Neural progenitor cell (in vitro differentiated cells): ENCODE results near the gene YKT6. TPM values are rescaled to one million over a fixed set of nuclear protein-coding genes. Genes with fewer than 3 reads are reported as not detected.
A peak's percentile ranks its signal among the peaks of the same experiment; 100 is the strongest.

Source experiments
- DNase-seq: peaks from one replicate; pipeline ENCODE4 v3.0.0-alpha.2; 2016; ENCODE audit warnings: low spot score
- H2AFZ ChIP-seq: fragments of 200-600 bp; sonication (generic); replicated peaks from 2 replicates; pipeline ENCODE4 v1.6.1; 2016; ENCODE audit warnings: antibody characterized with exemption
- H3F3A ChIP-seq: fragments of 200-600 bp; sonication (generic); 2 replicates; pipeline ENCODE4 v1.6.1; 2016; ENCODE audit warnings: antibody characterized with exemption, low read depth
- H3K27ac ChIP-seq: fragments of 200-600 bp; sonication (generic); 2 replicates; pipeline ENCODE4 v1.5.1; 2016; ENCODE audit warnings: mild to moderate bottlenecking
- H3K27me3 ChIP-seq: fragments of 200-600 bp; sonication (generic); 2 replicates; pipeline ENCODE4 v1.6.1; 2016; ENCODE audit warnings: mild to moderate bottlenecking, moderate library complexity
- H3K36me3 ChIP-seq: fragments of 200-600 bp; sonication (generic); 2 replicates; pipeline ENCODE4 v1.5.1; 2016
- H3K4me1 ChIP-seq: fragments of 200-600 bp; sonication (generic); 2 replicates; pipeline ENCODE4 v1.6.1; 2016; ENCODE audit warnings: mixed run types
- H3K4me2 ChIP-seq: fragments of 200-600 bp; sonication (generic); 2 replicates; pipeline ENCODE4 v1.6.1; 2016
- H3K4me3 ChIP-seq: fragments of 200-600 bp; sonication (generic); 2 replicates; pipeline ENCODE4 v1.5.1; 2016
- H3K79me2 ChIP-seq: fragments of 200-600 bp; sonication (generic); 2 replicates; pipeline ENCODE4 v1.6.1; 2016; ENCODE audit warnings: low read depth
- H3K9ac ChIP-seq: fragments of 200-600 bp; sonication (generic); 2 replicates; pipeline ENCODE4 v1.6.1; 2016
- H3K9me3 ChIP-seq: fragments of 200-600 bp; sonication (generic); 2 replicates; pipeline ENCODE4 v1.5.1; 2016; ENCODE audit warnings: low read depth
- H4K20me1 ChIP-seq: fragments of 200-600 bp; sonication (generic); 2 replicates; pipeline ENCODE4 v1.6.1; 2016; ENCODE audit warnings: low read depth
- H3K27ac Mint-ChIP-seq: 3 replicates; pipeline ENCODE4 v1.8.0; 2021; ENCODE audit warnings: mixed read lengths
- H3K27me3 Mint-ChIP-seq: 2 replicates; pipeline ENCODE4 v1.8.0; 2022; ENCODE audit warnings: low read depth, mild to moderate bottlenecking, inconsistent platforms, moderate library complexity, mixed read lengths; ENCODE audit not compliant: insufficient read depth
- H3K36me3 Mint-ChIP-seq: 3 replicates; pipeline ENCODE4 v1.8.0; 2021; ENCODE audit warnings: mixed read lengths
- H3K4me1 Mint-ChIP-seq: 3 replicates; pipeline ENCODE4 v1.8.0; 2021; ENCODE audit warnings: mixed read lengths
- H3K4me3 Mint-ChIP-seq: 3 replicates; pipeline ENCODE4 v1.8.0; 2021; ENCODE audit warnings: mild to moderate bottlenecking, moderate library complexity, mixed read lengths
- H3K9me3 Mint-ChIP-seq: 3 replicates; pipeline ENCODE4 v1.8.0; 2020; ENCODE audit warnings: mixed read lengths
- EZH2 ChIP-seq: fragments of 200-600 bp; sonication (generic); IDR thresholded peaks from 2 replicates; pipeline ENCODE4 v1.6.1; 2017; ENCODE audit warnings: antibody characterized with exemption, mild to moderate bottlenecking, moderate library complexity
- EZH2phosphoT487 ChIP-seq: fragments of 200-600 bp; sonication (generic); IDR thresholded peaks from 2 replicates; pipeline ENCODE4 v1.6.1; 2017; ENCODE audit warnings: antibody characterized with exemption
- total RNA-seq: library from RNA; depleted of rRNA; stranded (reverse); fragments of >200 nt; gene quantifications from 2 replicates; pipeline ENCODE4 v1.2.3, GENCODE V29; 2015; ENCODE audit warnings: low replicate concordance
- TF ChIP-seq, protein P1 (sequence below): fragments of 200-600 bp; sonication (generic); IDR thresholded peaks from 2 replicates; pipeline ENCODE4 v1.5.1; 2017; ENCODE audit warnings: antibody characterized with exemption, mild to moderate bottlenecking

The YKT6 gene
- total RNA-seq, 1 donor from 2014 or later: 43.8 TPM

DNA sequence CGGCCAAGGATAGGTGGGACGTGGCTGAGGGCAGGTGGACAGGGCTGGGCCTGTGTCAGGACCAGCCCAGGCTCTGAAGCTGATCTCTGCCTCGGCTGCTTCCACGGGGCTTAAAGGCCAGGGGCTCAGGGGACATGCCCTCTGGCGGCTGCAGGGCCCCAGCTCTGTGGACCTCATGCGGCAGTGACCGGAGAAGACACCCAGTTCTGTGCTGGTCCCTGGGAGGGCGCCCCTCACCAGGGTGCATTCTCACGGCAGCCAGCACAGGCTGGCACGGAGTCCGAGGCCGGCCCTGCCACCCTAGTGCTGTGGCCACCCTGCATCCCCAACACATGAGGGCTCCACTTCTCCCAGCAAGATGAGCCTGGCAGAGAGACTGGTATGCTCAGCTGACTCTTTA lies 30.3 kb downstream of the YKT6 start:
- no peaks in the 10 kb centered on the region for H3K79me2 ChIP-seq
- H3K36me3 Mint-ChIP-seq: no peaks in the 10 kb centered on the region
- peaks cover 5% of the 10 kb centered on the region for H3K27me3 Mint-ChIP-seq
- no peaks in the 10 kb centered on the region for H3K9me3 Mint-ChIP-seq
- no peak for DNase-seq
- H4K20me1 ChIP-seq: no peaks in the 10 kb centered on the region
- H3K4me3 ChIP-seq: no peak overlapping the region
- no peak overlapping the region for H3K4me3 Mint-ChIP-seq
- no peak overlapping the region for H2AFZ ChIP-seq
- no peak overlapping the region for H3K27ac ChIP-seq
- H3K4me2 ChIP-seq: no peak overlapping the region
- H3F3A ChIP-seq: no peaks in the 10 kb centered on the region
- H3K27ac Mint-ChIP-seq: peak overlapping the region; percentile 60
- H3K9me3 ChIP-seq: no peaks in the 10 kb centered on the region
- H3K36me3 ChIP-seq: no peaks in the 10 kb centered on the region
- H3K27me3 ChIP-seq: no peaks in the 10 kb centered on the region
- TF ChIP-seq EZH2 (no peak), EZH2phosphoT487 (no peak)
- TF ChIP-seq, protein P1, sequence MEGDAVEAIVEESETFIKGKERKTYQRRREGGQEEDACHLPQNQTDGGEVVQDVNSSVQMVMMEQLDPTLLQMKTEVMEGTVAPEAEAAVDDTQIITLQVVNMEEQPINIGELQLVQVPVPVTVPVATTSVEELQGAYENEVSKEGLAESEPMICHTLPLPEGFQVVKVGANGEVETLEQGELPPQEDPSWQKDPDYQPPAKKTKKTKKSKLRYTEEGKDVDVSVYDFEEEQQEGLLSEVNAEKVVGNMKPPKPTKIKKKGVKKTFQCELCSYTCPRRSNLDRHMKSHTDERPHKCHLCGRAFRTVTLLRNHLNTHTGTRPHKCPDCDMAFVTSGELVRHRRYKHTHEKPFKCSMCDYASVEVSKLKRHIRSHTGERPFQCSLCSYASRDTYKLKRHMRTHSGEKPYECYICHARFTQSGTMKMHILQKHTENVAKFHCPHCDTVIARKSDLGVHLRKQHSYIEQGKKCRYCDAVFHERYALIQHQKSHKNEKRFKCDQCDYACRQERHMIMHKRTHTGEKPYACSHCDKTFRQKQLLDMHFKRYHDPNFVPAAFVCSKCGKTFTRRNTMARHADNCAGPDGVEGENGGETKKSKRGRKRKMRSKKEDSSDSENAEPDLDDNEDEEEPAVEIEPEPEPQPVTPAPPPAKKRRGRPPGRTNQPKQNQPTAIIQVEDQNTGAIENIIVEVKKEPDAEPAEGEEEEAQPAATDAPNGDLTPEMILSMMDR: no peak
- H3K4me1 ChIP-seq: peaks cover 3% of the 10 kb centered on the region
- no peak overlapping the region for H3K9ac ChIP-seq
- peaks cover 4% of the 10 kb centered on the region for H3K4me1 Mint-ChIP-seq

- H3K27ac ChIP-seq: no peak overlapping the region
- H4K20me1 ChIP-seq: no peaks in the 10 kb centered on the region
- no peak overlapping the region for H3K9ac ChIP-seq
- TF ChIP-seq EZH2phosphoT487 (no peak), EZH2 (no peak)
- TF ChIP-seq, protein P1: no peak
- peaks cover 11% of the 10 kb centered on the region for H3K4me1 ChIP-seq
- Mint-ChIP-seq H3K27ac (no peak overlapping the region), H3K4me3 (no peak overlapping the region), H3K9me3 (no peaks in the 10 kb centered on the region), H3K4me1 (peaks cover 13% of the 10 kb centered on the region), H3K27me3 (peaks cover 5% of the 10 kb centered on the region), H3K36me3 (no peaks in the 10 kb centered on the region)
- no peaks in the 10 kb centered on the region for H3K36me3 ChIP-seq
- H2AFZ ChIP-seq: no peak overlapping the region
- no peak overlapping the region for H3K4me2 ChIP-seq
- no peak overlapping the region for H3K4me3 ChIP-seq
- H3K9me3 ChIP-seq: no peaks in the 10 kb centered on the region
- no peaks in the 10 kb centered on the region for H3K79me2 ChIP-seq
- no peak for DNase-seq
- H3F3A ChIP-seq: no peaks in the 10 kb centered on the region
- H3K27me3 ChIP-seq: no peaks in the 10 kb centered on the region
These were observed 31.6 kb downstream of the YKT6 start for GRCh38 chr7:44232396-44232795.

- Histone ChIP-seq H3F3A (no peaks in the 10 kb centered on the region), H3K27ac (no peak overlapping the region), H3K4me3 (no peak overlapping the region), H3K79me2 (no peaks in the 10 kb centered on the region), H3K9ac (no peak overlapping the region), H3K36me3 (no peaks in the 10 kb centered on the region), H4K20me1 (no peaks in the 10 kb centered on the region), H2AFZ (no peak overlapping the region), H3K9me3 (no peaks in the 10 kb centered on the region), H3K4me2 (no peak overlapping the region), H3K4me1 (peaks cover 11% of the 10 kb centered on the region), H3K27me3 (no peaks in the 10 kb centered on the region)
- DNase-seq: no peak
- peaks cover 5% of the 10 kb centered on the region for H3K27me3 Mint-ChIP-seq
- no peak for TF ChIP-seq EZH2phosphoT487
- H3K27ac Mint-ChIP-seq: no peak overlapping the region
- H3K9me3 Mint-ChIP-seq: no peaks in the 10 kb centered on the region
- no peak overlapping the region for H3K4me3 Mint-ChIP-seq
- no peaks in the 10 kb centered on the region for H3K36me3 Mint-ChIP-seq
- peaks cover 14% of the 10 kb centered on the region for H3K4me1 Mint-ChIP-seq
These were observed 32.3 kb downstream of the YKT6 start for GRCh38 chr7:44232901-44233715.

- no peak overlapping the region for H3K4me3 Mint-ChIP-seq
- no peak for DNase-seq
- no peaks in the 10 kb centered on the region for H3K36me3 ChIP-seq
- no peaks in the 10 kb centered on the region for H3K27me3 ChIP-seq
- no peaks in the 10 kb centered on the region for H3K9me3 ChIP-seq
- peaks cover 4% of the 10 kb centered on the region for H3K27me3 Mint-ChIP-seq
- H3K4me2 ChIP-seq: no peak overlapping the region
- H3K9ac ChIP-seq: no peak overlapping the region
- H3K36me3 Mint-ChIP-seq: no peaks in the 10 kb centered on the region
- no peak overlapping the region for H3K4me3 ChIP-seq
- peaks cover 11% of the 10 kb centered on the region for H3K4me1 ChIP-seq
- H3K27ac ChIP-seq: no peak overlapping the region
- no peaks in the 10 kb centered on the region for H3F3A ChIP-seq
- H3K27ac Mint-ChIP-seq: no peak overlapping the region
- TF ChIP-seq EZH2phosphoT487 (no peak), EZH2 (no peak)
- TF ChIP-seq, protein P1: no peak
- H2AFZ ChIP-seq: no peak overlapping the region
- H3K4me1 Mint-ChIP-seq: peaks cover 17% of the 10 kb centered on the region
- no peaks in the 10 kb centered on the region for H3K79me2 ChIP-seq
- no peaks in the 10 kb centered on the region for H3K9me3 Mint-ChIP-seq
- H4K20me1 ChIP-seq: no peaks in the 10 kb centered on the region
These were observed 34.3 kb downstream of the YKT6 start for GRCh38 chr7:44235066-44235465.
